Fibroblast of the aortic adventitia (primary cell): ENCODE results near the gene SKAP2. TPM values are rescaled to one million over a fixed set of nuclear protein-coding genes. Genes with fewer than 3 reads are reported as not detected.

Source experiments
- DNase-seq: peaks from one replicate; pipeline ENCODE4 v3.0.0-alpha.2; 2010; ENCODE audit warnings: low read depth
- H3K4me3 ChIP-seq: 2 replicates; pipeline ENCODE4 v1.5.1; 2011; ENCODE audit warnings: low read depth, mild to moderate bottlenecking, control low read depth, low read length, moderate library complexity
- CTCF ChIP-seq: IDR thresholded peaks from 2 replicates; pipeline ENCODE4 v1.5.1; 2011; ENCODE audit warnings: mild to moderate bottlenecking, low read length, control low read depth, inconsistent platforms; ENCODE audit not compliant: insufficient read depth
- total RNA-seq: library from RNA; depleted of rRNA; stranded (reverse); fragments of >200 nt; gene quantifications from 2 replicates; pipeline ENCODE4 v1.2.3, GENCODE V29; 2012; ENCODE audit warnings: low replicate concordance

SKAP2 gene
- total RNA-seq, 1 donor = 13.6 TPM

- peak; percentile 58 for TF ChIP-seq CTCF
- peak; percentile 62 for DNase-seq
Observed at GRCh38 chr7:26686448-26686981, 177.9 kb downstream of the SKAP2 start.

DNA sequence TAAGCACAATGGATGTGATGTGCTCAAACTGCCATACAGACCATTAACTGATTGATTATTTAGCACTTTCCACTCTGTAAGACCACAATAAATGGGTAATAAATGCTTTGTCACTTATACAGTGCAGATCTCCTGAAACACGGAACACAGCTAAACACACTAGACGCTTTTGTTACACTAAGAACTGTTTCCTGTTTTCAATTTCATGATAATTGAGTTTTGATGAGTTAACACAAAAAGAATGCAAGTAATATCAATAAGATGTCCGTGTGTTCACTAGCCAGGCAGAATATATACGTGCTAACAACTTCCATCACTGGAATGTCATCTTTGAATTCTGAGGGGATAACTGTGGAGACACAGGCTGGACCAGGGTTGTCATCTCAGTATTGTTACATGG is 178.8 kb downstream of the SKAP2 start:
- DNase-seq = no peak

More at GRCh38 chr7:26686448-26686981, 177.9 kb downstream of the SKAP2 start:
- no peak overlapping the region for H3K4me3 ChIP-seq

GRCh38 chr7:26684447-26684846 is 179.9 kb downstream of the SKAP2 start:
- no peak for DNase-seq
- no peak overlapping the region for H3K4me3 ChIP-seq
- no peak for TF ChIP-seq CTCF

More for the DNA sequence above, 178.8 kb downstream of the SKAP2 start:
- H3K4me3 ChIP-seq = no peak overlapping the region
- TF ChIP-seq CTCF = no peak

- no peak for TF ChIP-seq CTCF
- H3K4me3 ChIP-seq = no peak overlapping the region
- DNase-seq = no peak
Observed at GRCh38 chr7:26683277-26683676, 181.1 kb downstream of the SKAP2 start.

DNA sequence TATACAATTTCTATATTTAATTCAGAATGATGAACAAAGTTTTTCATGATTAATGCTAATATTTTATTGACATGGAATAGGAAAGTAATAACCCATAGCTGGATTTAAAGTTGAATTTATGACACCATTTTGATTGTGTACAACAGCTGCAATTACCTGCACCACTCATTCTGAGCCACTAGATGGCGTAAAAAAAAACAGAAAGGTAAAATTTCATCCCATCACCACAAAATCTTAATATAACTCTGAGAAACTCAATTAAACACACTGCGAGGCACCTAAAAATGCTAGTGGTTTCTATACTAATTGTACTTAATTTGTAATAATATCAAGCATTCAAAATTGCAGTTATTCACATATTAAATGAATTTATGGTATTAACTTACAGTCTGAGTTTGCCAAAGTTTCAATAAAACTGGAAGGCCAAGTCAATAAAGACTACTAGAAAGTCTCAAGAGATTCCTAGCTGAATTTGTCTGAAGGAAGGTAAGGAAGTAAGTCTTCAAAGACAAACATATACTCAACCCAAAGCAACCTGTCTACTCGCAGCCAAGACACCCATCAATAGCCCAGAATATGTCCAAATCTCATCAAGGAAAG is 182.5 kb downstream of the SKAP2 start:
- peak; percentile 68 for TF ChIP-seq CTCF
- DNase-seq = peak; percentile 39
- no peak overlapping the region for H3K4me3 ChIP-seq

- no peak for TF ChIP-seq CTCF
- H3K4me3 ChIP-seq = no peak overlapping the region
- no peak for DNase-seq
Observed at GRCh38 chr7:26680587-26680986, 183.8 kb downstream of the SKAP2 start.
